DND-41 (cell line): ENCODE measurements around the gene LGALS9C.
"Not testable (repeated sequence)": the region's sequence is repeated elsewhere in the genome, so short reads cannot be mapped to it uniquely, and the experiment has no call there.

Source experiments
- CTCF ChIP-seq: IDR thresholded peaks from 2 replicates; pipeline ENCODE4 v1.5.1; 2012; ENCODE audit warnings: borderline replicate concordance, low read length, moderate library complexity, mild to moderate bottlenecking; ENCODE audit not compliant: poor library complexity, severe bottlenecking; ENCODE audit errors: extremely low read depth
- EZH2 ChIP-seq: IDR thresholded peaks from 3 replicates; pipeline ENCODE4 v1.6.1; 2012; ENCODE audit warnings: borderline replicate concordance, low read depth, mild to moderate bottlenecking, moderate library complexity, low read length, inconsistent platforms; ENCODE audit not compliant: severe bottlenecking

- TF ChIP-seq CTCF, EZH2: not testable (repeated sequence)
Measured at GRCh38 chr17:18448311-18448710, 28.3 kb upstream of the LGALS9C start.
